GM12878 (cell line): Measurements from ENCODE around the gene RAB12. TPM values are rescaled to one million over a fixed set of nuclear protein-coding genes. Genes with fewer than 3 reads are reported as not detected.

Experiments
- ATAC-seq: fragments of 200-7000 bp; cut with Tn5 transposase; 3 replicates; pipeline ENCODE4 v1.9.1; 2020; ENCODE audit warnings: mild to moderate bottlenecking, moderate library complexity
- BruUV-seq: library from RNA; stranded (reverse); fragments of 400-500 nt; replicated peaks from 2 replicates; lab custom pipeline; 2021; lab: Mats Ljungman, UMichigan
- CTCF ChIA-PET: fragments of 300-600 bp; sonication (Branson Sonifier 250); formaldehyde crosslinking; extraction: SDS; loops from one replicate; lab custom pipeline; 2021; ENCODE audit warnings: inconsistent platforms; lab: Yijun Ruan, JAX
- POLR2A ChIA-PET: fragments of 350-600 bp; formaldehyde crosslinking; extraction: SDS; loops from one replicate; lab custom pipeline; 2021; ENCODE audit warnings: inconsistent platforms; lab: Charles Lee
- RAD21 ChIA-PET: fragments of 300-600 bp; sonication (Branson Sonifier 250); formaldehyde crosslinking; loops from one replicate; lab custom pipeline; 2023; ENCODE audit warnings: antibody characterized with exemption; ENCODE audit not compliant: unreplicated experiment; lab: Charles Lee
- SMC1A ChIA-PET: fragments of 300-600 bp; sonication (Branson Sonifier 250); formaldehyde crosslinking; loops from one replicate; lab custom pipeline; 2023; ENCODE audit not compliant: unreplicated experiment, uncharacterized antibody; lab: Charles Lee
- DNase-seq: peaks from one replicate; pipeline ENCODE4 v3.0.0-alpha.2; 2011; ENCODE audit warnings: low read depth, low spot score
- FAIRE-seq: peaks from 3 replicates; lab custom pipeline; 2011; peaks lifted over from hg19 to GRCh38; lab: Jason Lieb, UNC
- H2AFZ ChIP-seq: 2 replicates; pipeline ENCODE4 v1.6.0; 2011; ENCODE audit warnings: low read depth, low read length, control low read depth; ENCODE audit not compliant: control insufficient read depth
- H3K27ac ChIP-seq: 2 replicates; pipeline ENCODE4 v1.5.1; 2011; ENCODE audit warnings: control low read depth; ENCODE audit not compliant: control insufficient read depth, insufficient read depth
- H3K27me3 ChIP-seq, 2 experiments: replicated peaks in 1 of 2; 2 replicates each; pipeline versions ENCODE4 v1.6.0 to v1.6.1; 2011; ENCODE audit warnings: low read length in 1 of 2; ENCODE audit not compliant: control insufficient read depth in 2 of 2, insufficient read depth in 2 of 2
- H3K36me3 ChIP-seq, 2 experiments: 2 replicates each; pipeline ENCODE4 v1.5.1; 2011; ENCODE audit warnings: low read length in 1 of 2; ENCODE audit not compliant: control insufficient read depth in 2 of 2, insufficient read depth in 2 of 2
- H3K4me1 ChIP-seq: 2 replicates; pipeline ENCODE4 v1.6.1; 2011; ENCODE audit warnings: mild to moderate bottlenecking, low read length, moderate library complexity, mixed read lengths; ENCODE audit not compliant: control insufficient read depth, insufficient read depth
- H3K4me2 ChIP-seq: 2 replicates; pipeline ENCODE4 v1.6.0; 2011; ENCODE audit warnings: control low read depth; ENCODE audit not compliant: control insufficient read depth, insufficient read depth
- H3K4me3 ChIP-seq: fragments of 200-600 bp; sonication (generic); 2 replicates; pipeline ENCODE4 v1.5.1; 2016
- H3K79me2 ChIP-seq: 2 replicates; pipeline ENCODE4 v1.6.0; 2011; ENCODE audit warnings: low read length; ENCODE audit not compliant: control insufficient read depth, insufficient read depth
- H3K9ac ChIP-seq: 2 replicates; pipeline ENCODE4 v1.8.0; 2011; ENCODE audit warnings: low read length, control low read depth, mixed read lengths; ENCODE audit not compliant: control insufficient read depth, insufficient read depth
- H3K9me3 ChIP-seq: replicated peaks from 3 replicates; pipeline ENCODE4 v1.5.1; 2011; ENCODE audit warnings: mild to moderate bottlenecking, low read length; ENCODE audit not compliant: control insufficient read depth, insufficient read depth
- H4K20me1 ChIP-seq: 2 replicates; pipeline ENCODE4 v1.6.0; 2011; ENCODE audit not compliant: control insufficient read depth, insufficient read depth
- BACH1 ChIP-seq: fragments of 450-650 bp; IDR thresholded peaks from 2 replicates; pipeline ENCODE4 v1.6.1; 2017; ENCODE audit warnings: mild to moderate bottlenecking, borderline replicate concordance
- BCL11A ChIP-seq: IDR thresholded peaks from 2 replicates; pipeline ENCODE4 v1.6.1; 2011; ENCODE audit warnings: low read depth, low read length
- CBX3 ChIP-seq: fragments of 200-600 bp; sonication (generic); IDR thresholded peaks from 2 replicates; pipeline ENCODE4 v1.6.1; 2016; ENCODE audit warnings: low read depth, borderline replicate concordance
- ESRRA ChIP-seq: IDR thresholded peaks from 2 replicates; pipeline ENCODE4 v1.6.1; 2012; ENCODE audit warnings: mild to moderate bottlenecking, low read length, improper control_type of control experiment
- HDGF ChIP-seq: fragments of 450-650 bp; IDR thresholded peaks from 2 replicates; pipeline ENCODE4 v1.6.1; 2016; ENCODE audit warnings: antibody characterized with exemption
- IKZF2 ChIP-seq, 2 experiments: fragments of 450-650 bp; IDR thresholded peaks; 2 replicates each; pipeline ENCODE4 v1.6.1; 2017; ENCODE audit warnings: mild to moderate bottlenecking in 2 of 2, moderate library complexity in 2 of 2
- KLF5 ChIP-seq: fragments of 450-650 bp; IDR thresholded peaks from 2 replicates; pipeline ENCODE4 v1.6.1; 2014; ENCODE audit warnings: mild to moderate bottlenecking; ENCODE audit not compliant: partially characterized antibody
- MTA2 ChIP-seq: fragments of 450-650 bp; IDR thresholded peaks from 2 replicates; pipeline ENCODE4 v1.6.1; 2016; ENCODE audit warnings: low read depth, mild to moderate bottlenecking, moderate library complexity
- SMAD1 ChIP-seq: fragments of 450-650 bp; IDR thresholded peaks from 2 replicates; pipeline ENCODE4 v1.6.1; 2018; ENCODE audit warnings: mild to moderate bottlenecking, low read depth; ENCODE audit not compliant: partially characterized antibody
- SMAD5 ChIP-seq: IDR thresholded peaks from 2 replicates; pipeline ENCODE4 v1.6.1; 2016; ENCODE audit warnings: antibody characterized with exemption, low read depth
- SMC3 ChIP-seq: IDR thresholded peaks from 2 replicates; pipeline ENCODE4 v1.6.1; 2011; ENCODE audit warnings: low read length, improper control_type of control experiment, borderline replicate concordance
- TAF1 ChIP-seq: IDR thresholded peaks from 2 replicates; pipeline ENCODE4 v1.6.1; 2011; ENCODE audit warnings: mild to moderate bottlenecking, low read depth, low read length, borderline replicate concordance
- TARDBP ChIP-seq: IDR thresholded peaks from 2 replicates; pipeline ENCODE4 v1.6.1; 2016; ENCODE audit warnings: borderline replicate concordance
- ZBTB40 ChIP-seq: fragments of 450-650 bp; IDR thresholded peaks from 2 replicates; pipeline ENCODE4 v1.6.1; 2016; ENCODE audit warnings: mild to moderate bottlenecking, moderate library complexity, borderline replicate concordance
- ZNF217 ChIP-seq: fragments of 450-650 bp; IDR thresholded peaks from 2 replicates; pipeline ENCODE4 v1.6.1; 2017; ENCODE audit warnings: antibody characterized with exemption, mild to moderate bottlenecking
- ZNF384 ChIP-seq: IDR thresholded peaks from 2 replicates; pipeline ENCODE4 v1.6.1; 2012; ENCODE audit warnings: low read depth, mild to moderate bottlenecking, low read length, improper control_type of control experiment, borderline replicate concordance
- WGBS: methylation state at CpG from one replicate; pipeline ENCODE4 v1.1.6; 2016; ENCODE audit warnings: low lambda C conversion rate; ENCODE audit not compliant: insufficient replicate concordance, insufficient coverage; ENCODE audit errors: missing lambda C conversion rate; 5-methylcytosine and 5-hydroxymethylcytosine counted together
- in situ Hi-C: fragments of 300-500 bp; cut with MboI; formaldehyde crosslinking; loops from 9 replicates; pipeline ENCODE4 v1.14.3; 2018; ENCODE audit warnings: mixed read lengths
- intact Hi-C: fragments of 100-400 bp; cut with micrococcal nuclease; formaldehyde crosslinking; loops from one replicate; pipeline ENCODE4 v1.14.2; 2022; ENCODE audit not compliant: unreplicated experiment
- polyA plus RNA-seq, 11 experiments: library from polyadenylated mRNA; depleted of rRNA in 4 of 11; unstranded in 6 of 11; stranded (reverse) in 5 of 11; fragments of >200 nt; fragmentation: Nextera tagmentation in 4 of 11; fragmentation: Illumina TruSeq in 1 of 11; extraction: Ambion mirVana in 4 of 11; extraction: Trizol in 1 of 11; gene quantifications; 1 replicate in 1 of 11; 2 replicates in 10 of 11; pipeline versions ENCODE4 v1.2.1 to v1.2.3, GENCODE V29; 2011 to 2016; ENCODE audit warnings: inconsistent platforms in 2 of 11, missing spikeins in 2 of 11, low read depth in 1 of 11
- total RNA-seq, 4 experiments: library from RNA; depleted of rRNA in 3 of 4; stranded (reverse); fragments of >200 nt in 3 of 4; fragmentation: Illumina TruSeq in 1 of 4; extraction: Trizol in 1 of 4; gene quantifications; 2 replicates each; pipeline versions ENCODE4 v1.2.1 to v1.2.3, GENCODE V29; 2013 to 2021
- TF ChIP-seq, protein P1 (sequence below): IDR thresholded peaks from 2 replicates; pipeline ENCODE4 v1.6.1; 2011; ENCODE audit warnings: borderline replicate concordance, low read depth, mild to moderate bottlenecking, moderate library complexity, low read length; ENCODE audit not compliant: insufficient read depth, poor library complexity, severe bottlenecking

The RAB12 gene
- total and polyA plus RNA-seq, 10 of the 15 experiments (the other 5 are each of a cell fraction or from before 2014, with no cell fraction given) = 0.71 to 29.8 (median 14.0) TPM

GRCh38 chr18:8601277-8602032, 7.8 kb upstream of the RAB12 start:
- no peaks in the 10 kb centered on the region for H3K79me2 ChIP-seq
- ChIA-PET SMC1A (interaction anchor here (0.7 to 2.4 kb wide), 8 partner anchors 10 to 272 kb away, joined by 3 to 8 read pairs (median 4); no protein-coding TSS in a partner anchor), RAD21 (interaction anchor here (0.8 to 1.3 kb wide), 5 partner anchors 12 to 746 kb away, joined by 3 to 6 read pairs (median 4); no protein-coding TSS in a partner anchor), POLR2A (interaction anchor here (0.5 to 1.4 kb wide), 3 partner anchors 9 to 22 kb away, joined by 3 to 5 read pairs (median 3); no protein-coding TSS in a partner anchor), CTCF (interaction anchor here (1.5 to 2.7 kb wide), 5 partner anchors 37 to 546 kb away, joined by 3 to 12 read pairs (median 4); no protein-coding TSS in a partner anchor)
- peak overlapping the region; percentile 57 for H3K9ac ChIP-seq
- peaks cover 43% of the 10 kb centered on the region for H3K4me1 ChIP-seq
- no peaks in the 10 kb centered on the region for H3K27me3 ChIP-seq
- intact Hi-C loops (loop anchor here (1.0 to 10.0 kb wide), 3 partner anchors 38 to 543 kb away; no protein-coding TSS in a partner anchor), in situ Hi-C loops (loop anchor here (10.0 to 25.0 kb wide), 2 partner anchors 647 to 1311 kb away; partner anchors contain the start of gene VAPA)
- H3K36me3 ChIP-seq = no peaks in the 10 kb centered on the region
- BruUV-seq = no TSS peak
- DNase-seq (peak; percentile 87), FAIRE-seq (peak; percentile 59), ATAC-seq (peak; percentile 81)
- WGBS = under 1% methylated on average over 6 of the region's 6 CpGs
- H2AFZ ChIP-seq = peak overlapping the region; percentile 78
- H3K9me3 ChIP-seq = no peaks in the 10 kb centered on the region
- H3K4me3 ChIP-seq = no peak overlapping the region
- H3K4me2 ChIP-seq = peak overlapping the region; percentile 78
- no peaks in the 10 kb centered on the region for H4K20me1 ChIP-seq
- peak overlapping the region; percentile 92 for H3K27ac ChIP-seq
- TF ChIP-seq CBX3 (no peak), ZBTB40 (peak; percentile 17; the same call in 1 of the 2 replicates), TARDBP (peak; percentile 53; the same call in 1 of the 2 replicates), TAF1 (no peak), BCL11A (peak; percentile 60), KLF5 (no peak), ZNF217 (peak; percentile 88), HDGF (no peak), SMAD1 (peak; percentile 93), SMC3 (no peak; the same call in 1 of the 2 replicates), BACH1 (peak; percentile 63; the same call in 1 of the 2 replicates), MTA2 (peak; percentile 96), ESRRA (no peak), ZNF384 (no peak), SMAD5 (0 out of 2 replicates have a peak, but pooled peaks have one; percentile 67), IKZF2 (IDR thresholded peaks at IDR 0.05) (peak; percentile 88 to 94)
- TF ChIP-seq, protein P1, sequence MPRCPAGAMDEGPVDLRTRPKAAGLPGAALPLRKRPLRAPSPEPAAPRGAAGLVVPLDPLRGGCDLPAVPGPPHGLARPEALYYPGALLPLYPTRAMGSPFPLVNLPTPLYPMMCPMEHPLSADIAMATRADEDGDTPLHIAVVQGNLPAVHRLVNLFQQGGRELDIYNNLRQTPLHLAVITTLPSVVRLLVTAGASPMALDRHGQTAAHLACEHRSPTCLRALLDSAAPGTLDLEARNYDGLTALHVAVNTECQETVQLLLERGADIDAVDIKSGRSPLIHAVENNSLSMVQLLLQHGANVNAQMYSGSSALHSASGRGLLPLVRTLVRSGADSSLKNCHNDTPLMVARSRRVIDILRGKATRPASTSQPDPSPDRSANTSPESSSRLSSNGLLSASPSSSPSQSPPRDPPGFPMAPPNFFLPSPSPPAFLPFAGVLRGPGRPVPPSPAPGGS = peak; percentile 88
